DND-41 (cell line): ENCODE data around the gene FOXN1.

ENCODE experiments used
- ATAC-seq: fragments of 200-7000 bp; cut with Tn5 transposase; 3 replicates; pipeline ENCODE4 v1.9.1; 2021; ENCODE audit warnings: low read depth; ENCODE audit not compliant: insufficient read depth
- DNase-seq: peaks from one replicate; pipeline ENCODE4 v3.0.0-alpha.2; 2020
- H2AFZ ChIP-seq: 2 replicates; pipeline ENCODE4 v1.6.0; 2012; ENCODE audit warnings: low read depth, low read length
- H3K27ac ChIP-seq: 2 replicates; pipeline ENCODE4 v1.5.1; 2012; ENCODE audit warnings: low read length, inconsistent platforms
- H3K27me3 ChIP-seq: fragments of 200-600 bp; sonication (generic); 2 replicates; pipeline ENCODE4 v1.6.0; 2012; ENCODE audit warnings: low read length, mild to moderate bottlenecking, inconsistent platforms; ENCODE audit not compliant: insufficient read depth, poor library complexity
- H3K36me3 ChIP-seq: 2 replicates; pipeline ENCODE4 v1.5.1; 2012; ENCODE audit warnings: low read length, inconsistent platforms; ENCODE audit not compliant: insufficient read depth
- H3K4me1 ChIP-seq: 2 replicates; pipeline ENCODE4 v1.5.1; 2012; ENCODE audit warnings: mild to moderate bottlenecking, low read length; ENCODE audit not compliant: insufficient read depth
- H3K4me2 ChIP-seq: 2 replicates; pipeline ENCODE4 v1.6.0; 2012; ENCODE audit warnings: mild to moderate bottlenecking, moderate library complexity, low read length, inconsistent platforms; ENCODE audit not compliant: insufficient read depth
- H3K4me3 ChIP-seq, 2 experiments: fragments of 200-600 bp in 1 of 2; shearing (Covaris generic) in 1 of 2; 2 replicates each; pipeline ENCODE4 v1.5.1; 2012 to 2016; ENCODE audit warnings: inconsistent platforms in 2 of 2, low read length in 2 of 2, mild to moderate bottlenecking in 2 of 2, low read depth in 1 of 2, moderate library complexity in 1 of 2
- H3K79me2 ChIP-seq: 2 replicates; pipeline ENCODE4 v1.6.0; 2012; ENCODE audit warnings: low read length, inconsistent platforms; ENCODE audit not compliant: insufficient read depth
- H3K9ac ChIP-seq: 2 replicates; pipeline ENCODE4 v1.6.0; 2012; ENCODE audit warnings: low read depth, mild to moderate bottlenecking, inconsistent platforms, low read length, moderate library complexity
- H3K9me3 ChIP-seq: 2 replicates; pipeline ENCODE4 v1.5.1; 2012; ENCODE audit warnings: low read length, moderate library complexity, mild to moderate bottlenecking, inconsistent platforms; ENCODE audit not compliant: insufficient read depth, severe bottlenecking
- H4K20me1 ChIP-seq: 2 replicates; pipeline ENCODE4 v1.6.0; 2012; ENCODE audit warnings: low read length; ENCODE audit not compliant: insufficient read depth
- CTCF ChIP-seq: IDR thresholded peaks from 2 replicates; pipeline ENCODE4 v1.5.1; 2012; ENCODE audit warnings: borderline replicate concordance, low read length, moderate library complexity, mild to moderate bottlenecking; ENCODE audit not compliant: poor library complexity, severe bottlenecking; ENCODE audit errors: extremely low read depth
- EZH2 ChIP-seq: IDR thresholded peaks from 3 replicates; pipeline ENCODE4 v1.6.1; 2012; ENCODE audit warnings: borderline replicate concordance, low read depth, mild to moderate bottlenecking, moderate library complexity, low read length, inconsistent platforms; ENCODE audit not compliant: severe bottlenecking

The FOXN1 gene

GRCh38 chr17:28476076-28476865, 29.9 kb upstream of the FOXN1 start:
- H3K79me2 ChIP-seq: no peaks in the 10 kb centered on the region
- H3K4me1 ChIP-seq: no peaks in the 10 kb centered on the region
- no peak overlapping the region for H3K9ac ChIP-seq
- no peak for ATAC-seq
- H4K20me1 ChIP-seq: no peaks in the 10 kb centered on the region
- no peak for DNase-seq
- no peak overlapping the region for H3K4me2 ChIP-seq
- no peaks in the 10 kb centered on the region for H3K9me3 ChIP-seq
- no peak overlapping the region for H3K27ac ChIP-seq
- peaks cover 11% of the 10 kb centered on the region for H3K27me3 ChIP-seq
- no peak overlapping the region for H2AFZ ChIP-seq
- H3K4me3 ChIP-seq: no peak overlapping the region
- no peaks in the 10 kb centered on the region for H3K36me3 ChIP-seq
- TF ChIP-seq CTCF: no peak

GRCh38 chr17:28477928-28478327, 28.2 kb upstream of the FOXN1 start:
- Histone ChIP-seq H4K20me1 (no peaks in the 10 kb centered on the region), H3K4me3 (no peak overlapping the region), H3K9me3 (no peaks in the 10 kb centered on the region), H3K4me2 (no peak overlapping the region), H3K4me1 (no peaks in the 10 kb centered on the region), H3K36me3 (no peaks in the 10 kb centered on the region), H3K79me2 (no peaks in the 10 kb centered on the region), H3K9ac (no peak overlapping the region), H3K27ac (no peak overlapping the region), H2AFZ (no peak overlapping the region), H3K27me3 (peaks cover 23% of the 10 kb centered on the region)
- DNase-seq: no peak
- ATAC-seq: no peak
- TF ChIP-seq CTCF (no peak), EZH2 (no peak)

GRCh38 chr17:28478712-28479615, 27.2 kb upstream of the FOXN1 start:
- H3K4me2 ChIP-seq: no peak overlapping the region
- no peaks in the 10 kb centered on the region for H3K36me3 ChIP-seq
- TF ChIP-seq EZH2: no peak
- no peak for TF ChIP-seq CTCF
- DNase-seq (no peak), ATAC-seq (no peak)
- peaks cover 16% of the 10 kb centered on the region for H3K27me3 ChIP-seq
- H3K9me3 ChIP-seq: no peaks in the 10 kb centered on the region
- H2AFZ ChIP-seq: no peak overlapping the region
- H3K9ac ChIP-seq: no peak overlapping the region
- no peaks in the 10 kb centered on the region for H4K20me1 ChIP-seq
- H3K79me2 ChIP-seq: no peaks in the 10 kb centered on the region
- no peak overlapping the region for H3K27ac ChIP-seq
- H3K4me1 ChIP-seq: no peaks in the 10 kb centered on the region
- no peak overlapping the region for H3K4me3 ChIP-seq
